ENCODE data around the gene SLC6A13. TPM values are rescaled to one million over a fixed set of nuclear protein-coding genes. Genes with fewer than 3 reads are reported as not detected.
"Not testable (repeated sequence)": the region's sequence is repeated elsewhere in the genome, so short reads cannot be mapped to it uniquely, and the experiment has no call there.

Gene SLC6A13
- total and polyA plus RNA-seq, 2 donors (not counting 3 experiments of a cell fraction or from before 2014, with no cell fraction given): 0.14 TPM; not detected in 1

GRCh38 chr12:236445-236844, 26.2 kb downstream of the SLC6A13 start:
- TF ChIP-seq FOS (IDR thresholded peaks at IDR 0.05; ENCODE audit: borderline replicate concordance, insufficient read depth, low read length) (no peak), GATA2 (IDR thresholded peaks at IDR 0.05; ENCODE audit: insufficient read depth, insufficient read length, low read depth, low read length) (no peak), EZH2 (IDR thresholded peaks at IDR 0.05; ENCODE audit: borderline replicate concordance, low read depth, low read length, severe bottlenecking) (no peak), POLR2A (IDR thresholded peaks at IDR 0.05; ENCODE audit: low read depth, low read length) (no peak), MYC (IDR thresholded peaks at IDR 0.05; ENCODE audit: low read depth, low read length) (no peak), MAX (IDR thresholded peaks at IDR 0.05; ENCODE audit: insufficient read depth, insufficient read length) (no peak), JUN (IDR thresholded peaks at IDR 0.05; ENCODE audit: borderline replicate concordance, insufficient read depth, insufficient read length, low read depth) (no peak), POLR2AphosphoS5 (IDR thresholded peaks at IDR 0.05; ENCODE audit: insufficient read depth, low read depth, low read length) (no peak)
- TF ChIP-seq, protein P1, sequence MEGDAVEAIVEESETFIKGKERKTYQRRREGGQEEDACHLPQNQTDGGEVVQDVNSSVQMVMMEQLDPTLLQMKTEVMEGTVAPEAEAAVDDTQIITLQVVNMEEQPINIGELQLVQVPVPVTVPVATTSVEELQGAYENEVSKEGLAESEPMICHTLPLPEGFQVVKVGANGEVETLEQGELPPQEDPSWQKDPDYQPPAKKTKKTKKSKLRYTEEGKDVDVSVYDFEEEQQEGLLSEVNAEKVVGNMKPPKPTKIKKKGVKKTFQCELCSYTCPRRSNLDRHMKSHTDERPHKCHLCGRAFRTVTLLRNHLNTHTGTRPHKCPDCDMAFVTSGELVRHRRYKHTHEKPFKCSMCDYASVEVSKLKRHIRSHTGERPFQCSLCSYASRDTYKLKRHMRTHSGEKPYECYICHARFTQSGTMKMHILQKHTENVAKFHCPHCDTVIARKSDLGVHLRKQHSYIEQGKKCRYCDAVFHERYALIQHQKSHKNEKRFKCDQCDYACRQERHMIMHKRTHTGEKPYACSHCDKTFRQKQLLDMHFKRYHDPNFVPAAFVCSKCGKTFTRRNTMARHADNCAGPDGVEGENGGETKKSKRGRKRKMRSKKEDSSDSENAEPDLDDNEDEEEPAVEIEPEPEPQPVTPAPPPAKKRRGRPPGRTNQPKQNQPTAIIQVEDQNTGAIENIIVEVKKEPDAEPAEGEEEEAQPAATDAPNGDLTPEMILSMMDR (IDR thresholded peaks at IDR 0.05; ENCODE audit: extremely low read depth in 1 of 2, insufficient read depth in 1 of 2, low read depth in 1 of 2, low read length in 2 of 2): no peak
- Histone ChIP-seq H4K20me1 (replicated peaks; ENCODE audit: control insufficient read depth, extremely low read depth, insufficient read depth, low read length) (no peaks in the 10 kb centered on the region), H3K4me3 (replicated peaks in 1 of 3; ENCODE audit: insufficient read depth in 1 of 3, low read depth in 1 of 3, low read length in 3 of 3) (no peak overlapping the region), H3K36me3 (ENCODE audit: control insufficient read depth in 2 of 2, extremely low read depth in 1 of 2, insufficient read depth in 2 of 2, low read length in 2 of 2) (no peaks in the 10 kb centered on the region), H3K9me1 (replicated peaks; ENCODE audit: control insufficient read depth, extremely low read depth, insufficient read depth, low read length) (no peaks in the 10 kb centered on the region), H3K9me3 (replicated peaks; ENCODE audit: control insufficient read depth, insufficient read depth, low read length) (no peaks in the 10 kb centered on the region), H2AFZ (ENCODE audit: low read depth, low read length) (no peak overlapping the region), H3K9ac (replicated peaks; ENCODE audit: extremely low read depth, insufficient read depth, low read length) (no peak overlapping the region), H3K27ac (ENCODE audit: insufficient read depth, low read depth, low read length) (no peak overlapping the region), H3K4me2 (ENCODE audit: insufficient read depth, low read length) (no peak overlapping the region), H3K79me2 (ENCODE audit: control insufficient read depth, insufficient read depth, low read length) (no peaks in the 10 kb centered on the region), H3K27me3 (ENCODE audit: control insufficient read depth in 2 of 2, insufficient read depth in 2 of 2, low read length in 2 of 2) (no peaks in the 10 kb centered on the region), H3K4me1 (ENCODE audit: control insufficient read depth, extremely low read depth, insufficient read depth, low read length) (no peaks in the 10 kb centered on the region)
- dilution Hi-C loops (cut with MboI; ENCODE audit: extremely low pct_ligation_motif_present, low sequenced_read_pairs) (no loop called here), intact Hi-C loops (cut with micrococcal nuclease) (no loop called here)
- no peak for DNase-seq (ENCODE audit: low read depth, low spot score)
- no peak for FAIRE-seq
- POLR2A ChIA-PET: no interaction called here
- BruUV-seq (replicated peaks): no TSS peak
- CTCF ChIA-PET: no interaction called here

- H3K79me2 ChIP-seq (ENCODE audit: control insufficient read depth, insufficient read depth, low read length); H3K4me3 ChIP-seq (replicated peaks in 1 of 3; ENCODE audit: insufficient read depth in 1 of 3, low read depth in 1 of 3, low read length in 3 of 3); H3K4me1 ChIP-seq (ENCODE audit: control insufficient read depth, extremely low read depth, insufficient read depth, low read length); intact Hi-C loops (cut with micrococcal nuclease); H3K4me2 ChIP-seq (ENCODE audit: insufficient read depth, low read length); H3K9ac ChIP-seq (replicated peaks; ENCODE audit: extremely low read depth, insufficient read depth, low read length); H3K9me1 ChIP-seq (replicated peaks; ENCODE audit: control insufficient read depth, extremely low read depth, insufficient read depth, low read length); DNase-seq (ENCODE audit: low read depth, low spot score); dilution Hi-C loops (cut with MboI; ENCODE audit: extremely low pct_ligation_motif_present, low sequenced_read_pairs); FAIRE-seq; H3K9me3 ChIP-seq (replicated peaks; ENCODE audit: control insufficient read depth, insufficient read depth, low read length); BruUV-seq (replicated peaks); POLR2A ChIA-PET; H4K20me1 ChIP-seq (replicated peaks; ENCODE audit: control insufficient read depth, extremely low read depth, insufficient read depth, low read length); H3K36me3 ChIP-seq (ENCODE audit: control insufficient read depth in 2 of 2, extremely low read depth in 1 of 2, insufficient read depth in 2 of 2, low read length in 2 of 2); H2AFZ ChIP-seq (ENCODE audit: low read depth, low read length); H3K27ac ChIP-seq (ENCODE audit: insufficient read depth, low read depth, low read length); CTCF ChIA-PET; H3K27me3 ChIP-seq (ENCODE audit: control insufficient read depth in 2 of 2, insufficient read depth in 2 of 2, low read length in 2 of 2): not testable (repeated sequence)
These were observed 26.7 kb downstream of the SLC6A13 start for GRCh38 chr12:235967-236366.

Measured in endothelial cell of umbilical vein (primary cell).